Measurements from ENCODE around the gene NPC2. TPM values are rescaled to one million over a fixed set of nuclear protein-coding genes. Genes with fewer than 3 reads are reported as not detected.

The NPC2 gene
- total RNA-seq, 1 donor, result 266 TPM

DNA sequence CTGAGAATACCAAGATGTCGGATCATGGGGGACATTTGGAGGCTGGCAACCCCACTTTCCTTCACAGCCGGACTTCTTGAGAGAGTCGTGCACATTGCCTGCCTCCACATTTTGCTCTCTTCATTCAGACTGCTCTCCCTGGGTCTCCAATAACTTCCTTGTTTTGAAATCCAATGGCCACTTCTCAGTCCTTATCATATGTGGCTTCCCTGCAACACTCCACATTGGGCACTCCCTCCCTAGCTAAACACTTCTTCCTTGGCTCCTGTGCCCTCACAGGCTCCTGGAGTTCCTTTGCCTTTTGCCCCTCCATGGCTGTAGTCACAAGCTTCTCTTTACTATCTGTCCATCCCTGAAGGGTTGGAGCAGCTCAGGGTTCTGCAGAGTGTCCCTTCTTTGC, 30.1 kb downstream of the NPC2 start:
- Histone ChIP-seq H3K79me2 (ENCODE audit: insufficient read depth, low read length) (no peaks in the 10 kb centered on the region), H3K27ac (ENCODE audit: low read depth, low read length) (no peak overlapping the region), H3K9me3 (ENCODE audit: low read depth, low read length) (no peaks in the 10 kb centered on the region), H3K4me1 (ENCODE audit: insufficient read depth, low read length) (peaks cover 3% of the 10 kb centered on the region), H3K36me3 (ENCODE audit: insufficient read depth, low read length) (no peaks in the 10 kb centered on the region), H3K4me2 (ENCODE audit: insufficient read depth, low read length) (no peak overlapping the region), H3K4me3 (ENCODE audit: insufficient read depth, low read length) (no peak overlapping the region), H4K20me1 (ENCODE audit: insufficient read depth, low read length) (no peaks in the 10 kb centered on the region), H3K27me3 (ENCODE audit: insufficient read depth, low read length) (peaks cover 26% of the 10 kb centered on the region), H2AFZ (ENCODE audit: low read length) (no peak overlapping the region)
- no peak for TF ChIP-seq CTCF (IDR thresholded peaks at IDR 0.05; ENCODE audit: extremely low read depth, low read depth, low read length)
- no peak for DNase-seq (ENCODE audit: insufficient read length, low spot score, missing footprints)

DNA sequence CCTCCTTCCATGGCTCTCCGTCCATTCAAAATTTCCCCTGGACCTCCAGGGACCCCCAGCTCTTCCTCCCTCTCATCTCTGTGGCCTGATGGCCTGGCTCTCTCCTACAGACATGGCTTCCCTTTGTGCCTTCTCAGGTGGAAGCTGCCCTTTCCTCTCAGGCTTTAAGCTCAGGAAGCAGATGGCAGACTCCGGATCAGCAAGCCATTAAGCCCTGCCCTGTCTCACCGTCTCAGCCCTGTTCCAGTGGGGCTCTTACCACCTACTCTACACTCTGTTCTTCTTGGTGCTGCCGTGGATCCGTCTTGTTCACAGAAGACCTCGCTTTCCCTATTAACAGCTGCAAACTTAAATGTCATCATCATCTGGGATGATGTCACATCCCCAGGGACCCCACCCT, 33.1 kb downstream of the NPC2 start:
- Histone ChIP-seq H3K27ac (ENCODE audit: low read depth, low read length) (no peak overlapping the region), H2AFZ (ENCODE audit: low read length) (no peak overlapping the region), H3K4me2 (ENCODE audit: insufficient read depth, low read length) (no peak overlapping the region), H3K4me1 (ENCODE audit: insufficient read depth, low read length) (peaks cover 3% of the 10 kb centered on the region), H3K27me3 (ENCODE audit: insufficient read depth, low read length) (peaks cover 33% of the 10 kb centered on the region), H3K4me3 (ENCODE audit: insufficient read depth, low read length) (no peak overlapping the region), H3K9me3 (ENCODE audit: low read depth, low read length) (no peaks in the 10 kb centered on the region), H4K20me1 (ENCODE audit: insufficient read depth, low read length) (no peaks in the 10 kb centered on the region), H3K36me3 (ENCODE audit: insufficient read depth, low read length) (no peaks in the 10 kb centered on the region), H3K79me2 (ENCODE audit: insufficient read depth, low read length) (no peaks in the 10 kb centered on the region)
- DNase-seq (ENCODE audit: insufficient read length, low spot score, missing footprints), result no peak
- no peak for TF ChIP-seq CTCF (IDR thresholded peaks at IDR 0.05; ENCODE audit: extremely low read depth, low read depth, low read length)

GRCh38 chr14:74459289-74459946, 33.7 kb downstream of the NPC2 start:
- Histone ChIP-seq H2AFZ (ENCODE audit: low read length) (no peak overlapping the region), H3K9me3 (ENCODE audit: low read depth, low read length) (no peaks in the 10 kb centered on the region), H3K79me2 (ENCODE audit: insufficient read depth, low read length) (no peaks in the 10 kb centered on the region), H3K4me2 (ENCODE audit: insufficient read depth, low read length) (no peak overlapping the region), H3K27me3 (ENCODE audit: insufficient read depth, low read length) (peaks cover 31% of the 10 kb centered on the region), H3K4me1 (ENCODE audit: insufficient read depth, low read length) (peaks cover 3% of the 10 kb centered on the region), H3K27ac (ENCODE audit: low read depth, low read length) (no peak overlapping the region), H3K4me3 (ENCODE audit: insufficient read depth, low read length) (no peak overlapping the region), H4K20me1 (ENCODE audit: insufficient read depth, low read length) (no peaks in the 10 kb centered on the region), H3K36me3 (ENCODE audit: insufficient read depth, low read length) (no peaks in the 10 kb centered on the region)
- TF ChIP-seq CTCF (IDR thresholded peaks at IDR 0.05; ENCODE audit: extremely low read depth, low read depth, low read length), result peak; percentile 83
- DNase-seq (ENCODE audit: insufficient read length, low spot score, missing footprints), result peak; percentile 90

- peaks cover 25% of the 10 kb centered on the region for H3K27me3 ChIP-seq (ENCODE audit: insufficient read depth, low read length)
- H3K36me3 ChIP-seq (ENCODE audit: insufficient read depth, low read length), result no peaks in the 10 kb centered on the region
- H3K4me1 ChIP-seq (ENCODE audit: insufficient read depth, low read length), result peaks cover 3% of the 10 kb centered on the region
- H3K9me3 ChIP-seq (ENCODE audit: low read depth, low read length), result no peaks in the 10 kb centered on the region
- H3K4me2 ChIP-seq (ENCODE audit: insufficient read depth, low read length), result no peak overlapping the region
- no peak overlapping the region for H3K4me3 ChIP-seq (ENCODE audit: insufficient read depth, low read length)
- H3K79me2 ChIP-seq (ENCODE audit: insufficient read depth, low read length), result no peaks in the 10 kb centered on the region
- TF ChIP-seq CTCF (IDR thresholded peaks at IDR 0.05; ENCODE audit: extremely low read depth, low read depth, low read length), result no peak
- no peak for DNase-seq (ENCODE audit: insufficient read length, low spot score, missing footprints)
- no peaks in the 10 kb centered on the region for H4K20me1 ChIP-seq (ENCODE audit: insufficient read depth, low read length)
- no peak overlapping the region for H3K27ac ChIP-seq (ENCODE audit: low read depth, low read length)
- H2AFZ ChIP-seq (ENCODE audit: low read length), result no peak overlapping the region
These were observed 35.6 kb downstream of the NPC2 start for GRCh38 chr14:74457565-74457895.

All from osteoblast (primary cell).